ENCODE data around the gene COL8A2.

The COL8A2 gene

DNA sequence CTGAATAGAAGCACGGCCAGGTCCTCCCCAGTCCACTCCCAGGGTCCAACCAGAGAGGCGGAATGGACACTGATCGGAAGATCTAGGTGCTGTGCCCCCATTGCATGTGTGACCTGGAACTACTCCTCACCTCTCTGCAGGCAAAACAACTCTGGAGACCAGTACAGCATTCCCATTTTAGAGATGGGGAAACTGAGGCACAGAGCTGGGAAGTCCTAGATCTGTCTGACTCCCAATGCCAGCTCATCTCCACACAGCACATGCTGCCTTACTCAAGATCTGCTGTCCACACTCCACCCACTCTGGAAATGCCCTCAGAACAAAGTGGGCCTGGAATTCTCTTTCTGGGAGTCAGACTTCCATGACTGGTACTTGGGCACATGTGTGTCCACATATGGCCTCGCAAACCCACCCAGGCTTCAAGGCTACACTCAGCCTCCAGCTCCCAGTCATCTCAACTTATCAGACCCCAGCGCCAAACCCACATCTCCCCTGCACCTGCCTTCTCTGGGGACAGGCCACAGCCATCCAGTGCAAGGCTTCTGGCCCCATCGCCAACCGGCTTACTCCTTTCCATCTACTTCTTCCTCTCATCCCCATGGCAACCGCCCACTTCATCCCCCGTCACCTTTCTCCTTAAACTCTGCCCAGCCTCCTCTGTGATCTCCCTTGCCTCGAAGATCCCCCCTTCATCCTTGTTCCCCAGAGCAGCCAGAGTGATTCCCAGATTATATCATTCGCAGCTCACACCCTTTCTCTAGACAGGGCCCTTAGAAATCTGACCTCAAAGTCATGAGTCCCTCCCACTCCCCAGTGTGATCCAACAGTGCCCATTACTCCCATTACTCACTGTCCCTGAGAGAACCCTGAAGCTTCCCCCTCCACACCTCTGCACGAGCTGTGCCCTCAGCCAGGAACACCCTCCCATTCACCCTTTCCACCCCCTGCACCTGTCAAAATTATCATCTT is 2.7 kb downstream of the COL8A2 start:
- no peak for DNase-seq (ENCODE audit: low read depth)
- TF ChIP-seq, protein P1, sequence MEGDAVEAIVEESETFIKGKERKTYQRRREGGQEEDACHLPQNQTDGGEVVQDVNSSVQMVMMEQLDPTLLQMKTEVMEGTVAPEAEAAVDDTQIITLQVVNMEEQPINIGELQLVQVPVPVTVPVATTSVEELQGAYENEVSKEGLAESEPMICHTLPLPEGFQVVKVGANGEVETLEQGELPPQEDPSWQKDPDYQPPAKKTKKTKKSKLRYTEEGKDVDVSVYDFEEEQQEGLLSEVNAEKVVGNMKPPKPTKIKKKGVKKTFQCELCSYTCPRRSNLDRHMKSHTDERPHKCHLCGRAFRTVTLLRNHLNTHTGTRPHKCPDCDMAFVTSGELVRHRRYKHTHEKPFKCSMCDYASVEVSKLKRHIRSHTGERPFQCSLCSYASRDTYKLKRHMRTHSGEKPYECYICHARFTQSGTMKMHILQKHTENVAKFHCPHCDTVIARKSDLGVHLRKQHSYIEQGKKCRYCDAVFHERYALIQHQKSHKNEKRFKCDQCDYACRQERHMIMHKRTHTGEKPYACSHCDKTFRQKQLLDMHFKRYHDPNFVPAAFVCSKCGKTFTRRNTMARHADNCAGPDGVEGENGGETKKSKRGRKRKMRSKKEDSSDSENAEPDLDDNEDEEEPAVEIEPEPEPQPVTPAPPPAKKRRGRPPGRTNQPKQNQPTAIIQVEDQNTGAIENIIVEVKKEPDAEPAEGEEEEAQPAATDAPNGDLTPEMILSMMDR (conservative IDR thresholded peaks at IDR 0.05; ENCODE audit: low read depth, low read length), result no peak
- H3K4me3 ChIP-seq (ENCODE audit: low read length), result no peak overlapping the region

DNA sequence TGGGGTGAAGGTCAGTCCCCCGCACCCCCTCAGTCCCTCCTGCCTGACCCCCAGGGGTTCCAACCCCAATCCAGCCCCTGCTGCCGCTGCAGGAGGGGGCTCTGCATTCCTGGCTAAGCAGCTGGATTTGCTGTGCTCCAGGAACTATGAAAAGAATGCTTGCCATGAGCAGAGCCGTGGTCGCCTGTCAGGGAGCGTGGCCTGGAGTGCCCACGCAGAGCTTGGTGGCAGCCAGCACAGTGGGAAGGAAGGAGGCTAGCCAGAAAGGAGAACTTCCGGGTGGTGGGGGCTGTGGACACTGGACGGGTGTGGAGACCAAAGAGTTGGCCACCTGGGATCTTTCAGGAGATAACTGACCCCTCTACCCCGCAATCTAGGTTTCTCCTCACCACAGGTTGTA is 5.6 kb downstream of the COL8A2 start:
- TF ChIP-seq, protein P1 (conservative IDR thresholded peaks at IDR 0.05; ENCODE audit: low read depth, low read length), result no peak
- H3K4me3 ChIP-seq (ENCODE audit: low read length), result no peak overlapping the region
- no peak for DNase-seq (ENCODE audit: low read depth)

DNA sequence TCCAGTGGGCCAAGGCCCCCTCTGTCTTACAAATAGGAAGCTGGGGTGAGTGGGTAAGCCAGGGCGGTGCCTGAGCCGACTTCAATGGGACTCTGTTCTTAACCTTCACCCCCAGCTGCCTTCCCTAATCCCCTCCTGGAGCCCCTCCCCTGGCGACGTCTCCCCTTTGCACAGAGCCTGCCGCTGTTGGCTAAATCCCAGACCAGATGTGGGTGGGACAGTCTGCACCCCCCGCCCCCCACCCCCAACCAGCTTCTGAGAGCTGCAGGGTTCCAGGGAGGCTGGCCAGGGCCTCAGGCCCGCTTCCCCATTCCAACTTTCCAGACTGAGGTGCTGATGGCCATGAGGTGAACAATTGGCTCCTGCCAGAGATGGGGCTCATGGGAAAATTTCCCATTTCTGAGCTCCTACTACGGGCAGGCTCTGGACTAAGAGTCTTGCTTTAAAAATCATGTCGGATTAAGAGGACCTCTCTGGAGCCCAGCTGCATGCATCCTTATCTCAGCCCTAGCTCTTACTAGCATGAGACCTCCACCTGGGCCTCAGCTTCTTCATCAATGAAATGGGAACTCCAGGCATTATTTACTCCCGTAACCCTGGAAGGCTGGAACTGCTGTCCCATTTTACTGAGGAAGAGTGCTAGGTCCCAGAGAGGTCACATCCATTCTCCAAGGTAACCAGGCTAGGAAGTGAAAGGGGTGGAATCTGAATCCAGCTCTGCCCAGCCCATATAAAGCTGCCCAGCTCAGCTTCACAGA is 6.4 kb downstream of the COL8A2 start:
- no peak overlapping the region for H3K4me3 ChIP-seq (ENCODE audit: low read length)
- TF ChIP-seq, protein P1 (conservative IDR thresholded peaks at IDR 0.05; ENCODE audit: low read depth, low read length), result no peak

DNA sequence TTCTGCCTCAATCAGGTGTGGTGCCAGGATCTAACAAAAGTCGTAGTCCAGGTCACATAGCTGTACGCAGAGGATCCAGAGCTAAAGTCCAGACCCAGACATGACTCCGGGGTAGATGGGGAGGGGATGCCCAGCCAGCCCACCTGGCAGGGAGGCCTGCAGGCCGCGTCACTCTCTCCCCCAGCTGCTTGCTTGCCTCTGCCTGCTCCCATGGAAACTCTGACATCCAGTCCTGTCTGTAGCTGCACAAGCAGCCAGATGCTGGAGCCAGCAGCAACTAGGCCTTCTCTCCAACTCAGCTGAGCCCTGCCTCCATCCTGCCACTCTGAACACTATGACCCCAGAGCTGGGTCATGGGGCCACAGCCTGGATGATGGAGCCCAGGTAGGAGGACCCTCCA is 8.1 kb downstream of the COL8A2 start:
- no peak overlapping the region for H3K4me3 ChIP-seq (ENCODE audit: low read length)
- no peak for DNase-seq (ENCODE audit: low read depth)
- TF ChIP-seq, protein P1 (conservative IDR thresholded peaks at IDR 0.05; ENCODE audit: low read depth, low read length), result no peak

More for the DNA sequence above, 6.4 kb downstream of the COL8A2 start:
- no peak for DNase-seq (ENCODE audit: low read depth)

DNA sequence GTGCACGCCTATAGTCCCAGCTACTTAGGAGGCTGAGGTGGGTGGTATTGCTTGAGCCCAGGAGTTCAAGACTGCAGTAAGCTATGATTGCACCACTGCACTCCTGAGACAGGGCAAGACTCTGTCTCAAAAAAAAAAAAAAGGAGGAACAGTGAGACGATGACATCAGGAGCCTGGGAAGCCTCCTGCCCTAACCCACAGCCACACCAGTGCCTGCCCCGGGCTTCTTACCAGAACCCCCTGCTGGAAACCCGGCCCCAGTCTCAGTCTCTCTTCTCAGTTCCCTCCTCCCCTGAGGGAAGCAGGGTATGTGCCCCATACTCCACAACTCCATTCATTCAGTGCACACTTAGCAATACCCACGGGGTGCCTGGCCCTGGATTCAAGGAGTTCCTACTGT is 9.1 kb downstream of the COL8A2 start:
- TF ChIP-seq, protein P1 (conservative IDR thresholded peaks at IDR 0.05; ENCODE audit: low read depth, low read length), result no peak
- no peak for DNase-seq (ENCODE audit: low read depth)

GRCh38 chr1:36115200-36115669 is 9.8 kb downstream of the COL8A2 start:
- no peak overlapping the region for H3K4me3 ChIP-seq (ENCODE audit: low read length)
- peak; percentile 32 for DNase-seq (ENCODE audit: low read depth)
- TF ChIP-seq, protein P1 (conservative IDR thresholded peaks at IDR 0.05; ENCODE audit: low read depth, low read length), result no peak

More for the DNA sequence above, 9.1 kb downstream of the COL8A2 start:
- H3K4me3 ChIP-seq (ENCODE audit: low read length), result no peak overlapping the region

All from retinal pigment epithelial cell (primary cell).